NT2/D1 (cell line): ENCODE measurements around the gene ARVCF.

Experiments
- YY1 ChIP-seq: IDR thresholded peaks from 2 replicates; pipeline ENCODE4 v1.6.1; 2011; ENCODE audit not compliant: insufficient read length, insufficient read depth
- ZNF274 ChIP-seq: IDR thresholded peaks from 2 replicates; pipeline ENCODE4 v1.6.1; 2011; ENCODE audit warnings: mild to moderate bottlenecking, low read depth, low read length

DNA sequence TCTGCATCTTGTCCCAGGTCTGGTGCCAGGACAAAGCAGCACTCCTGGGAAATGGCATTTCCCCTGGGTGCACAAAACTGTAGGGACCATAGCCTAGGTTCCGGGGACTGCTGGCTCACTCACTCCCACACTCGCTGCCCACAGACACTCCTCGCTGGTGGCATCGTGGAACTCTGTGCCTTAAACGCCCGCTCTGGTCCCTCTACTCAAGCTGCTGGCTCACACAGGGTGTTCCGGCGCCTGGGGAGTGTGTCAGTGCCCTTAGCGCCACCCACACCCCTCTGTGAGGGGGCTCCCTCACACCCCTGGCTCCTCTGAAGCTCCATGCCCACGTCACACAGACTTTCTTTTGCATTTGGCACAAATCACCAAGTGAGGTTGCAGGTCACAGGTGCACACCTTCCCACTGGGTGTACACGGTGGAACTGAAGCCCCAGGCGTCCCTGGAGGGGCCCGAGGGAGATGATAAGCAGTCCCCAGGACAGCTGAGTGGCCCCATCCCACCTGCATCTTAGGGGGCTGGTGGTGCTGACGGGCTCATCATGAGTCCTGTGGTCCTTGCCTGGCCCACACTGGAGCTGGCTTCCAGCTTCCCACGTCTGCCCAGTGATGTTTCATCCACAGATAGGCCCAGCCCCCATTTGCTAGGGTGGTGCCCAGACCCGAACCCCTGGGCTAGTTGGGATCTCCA lies 40.2 kb upstream of the ARVCF start:
- no peak for TF ChIP-seq YY1
- no peak for TF ChIP-seq ZNF274
